Measurements from ENCODE around the gene KLK6.
"Not testable (repeated sequence)": the region's sequence is repeated elsewhere in the genome, so short reads cannot be mapped to it uniquely, and the experiment has no call there.

Gene KLK6

DNA sequence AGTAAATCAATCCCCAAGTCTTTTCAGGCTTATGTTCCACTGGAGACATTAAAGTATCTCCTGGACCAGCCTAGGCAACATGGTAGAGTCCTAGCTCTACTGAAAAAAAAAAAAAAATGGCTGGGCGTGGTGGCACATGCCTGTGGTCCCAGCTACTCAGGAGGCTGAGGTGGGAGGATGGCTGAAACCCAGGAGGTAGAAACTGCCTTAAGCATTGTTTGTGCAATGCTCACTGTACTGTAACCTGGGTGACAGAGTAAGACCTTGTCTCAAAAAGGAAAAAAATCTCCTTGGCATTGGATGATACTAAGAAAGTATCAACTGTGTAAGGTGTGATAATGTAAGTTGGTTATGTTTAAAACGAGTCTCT is 23.3 kb upstream of the KLK6 start:
- DNase-seq (ENCODE audit: low read depth): no peak

GRCh38 chr19:50984416-50984815 is 15.0 kb upstream of the KLK6 start:
- DNase-seq (ENCODE audit: low read depth): not testable (repeated sequence)

DNA sequence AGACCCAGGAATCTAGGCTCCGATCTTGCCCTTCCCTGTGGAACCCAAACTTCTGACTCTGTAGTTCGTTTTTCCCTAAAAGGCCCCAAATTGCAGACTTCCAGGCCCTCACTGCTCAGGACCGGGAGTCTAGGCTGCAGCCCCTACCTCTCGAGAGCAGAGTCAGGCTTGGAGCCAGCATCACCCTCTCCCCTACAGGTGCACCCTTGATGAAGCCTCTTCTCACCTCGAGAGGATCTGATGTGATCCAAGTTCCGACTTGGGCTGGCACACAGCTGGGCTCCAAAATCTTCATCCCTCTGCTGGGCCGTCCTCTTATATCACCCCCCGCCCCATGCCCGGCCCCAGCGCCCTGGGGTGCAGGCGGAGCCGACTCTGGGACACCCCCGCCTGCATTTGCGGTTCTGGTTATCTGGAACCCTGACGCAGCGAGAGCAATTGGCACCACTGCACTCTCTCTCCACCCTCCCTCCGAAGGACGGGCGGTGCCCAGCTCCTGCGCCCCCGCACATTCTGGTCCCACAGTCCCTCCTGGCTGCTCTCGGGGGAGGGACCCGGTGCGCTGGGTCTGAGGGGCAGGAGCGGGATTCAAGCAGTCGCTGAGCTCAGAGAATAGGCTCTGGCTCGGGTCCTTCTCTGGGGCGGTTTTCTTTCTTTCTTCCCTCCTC is 14.4 kb upstream of the KLK6 start, which contains the start of gene KLK7:
KLK7 (minus strand) TSS at position 293 of the 668 bp plus-strand sequence. CDS start 1,518 bp downstream, outside the sequence.
- DNase-seq (ENCODE audit: low read depth): no peak

- no peak for DNase-seq (ENCODE audit: low read depth)
These were observed 12.8 kb upstream of the KLK6 start for GRCh38 chr19:50982186-50982585.

GRCh38 chr19:50981587-50982146 is 12.3 kb upstream of the KLK6 start:
- DNase-seq (ENCODE audit: low read depth): no peak

DNA sequence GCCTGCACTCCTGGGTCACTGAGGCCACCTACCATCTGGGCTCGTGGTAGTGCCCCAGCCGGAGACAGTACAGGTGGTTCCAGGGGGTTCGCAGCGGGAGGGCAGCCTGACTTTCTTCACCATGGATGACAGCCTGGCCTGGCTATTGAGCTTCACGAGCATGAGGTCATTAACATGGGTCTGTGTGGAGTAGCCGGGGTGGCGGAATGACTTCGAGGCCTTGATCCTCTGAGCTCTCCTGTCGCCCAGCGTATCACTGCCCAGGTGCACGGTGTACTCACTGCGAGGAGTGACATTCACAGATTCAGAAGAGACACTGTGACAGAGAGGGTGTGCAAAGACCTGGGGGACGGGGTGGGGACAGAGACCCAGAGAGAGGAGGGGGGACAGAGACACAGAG is 10.8 kb upstream of the KLK6 start:
- DNase-seq (ENCODE audit: low read depth): no peak

DNA sequence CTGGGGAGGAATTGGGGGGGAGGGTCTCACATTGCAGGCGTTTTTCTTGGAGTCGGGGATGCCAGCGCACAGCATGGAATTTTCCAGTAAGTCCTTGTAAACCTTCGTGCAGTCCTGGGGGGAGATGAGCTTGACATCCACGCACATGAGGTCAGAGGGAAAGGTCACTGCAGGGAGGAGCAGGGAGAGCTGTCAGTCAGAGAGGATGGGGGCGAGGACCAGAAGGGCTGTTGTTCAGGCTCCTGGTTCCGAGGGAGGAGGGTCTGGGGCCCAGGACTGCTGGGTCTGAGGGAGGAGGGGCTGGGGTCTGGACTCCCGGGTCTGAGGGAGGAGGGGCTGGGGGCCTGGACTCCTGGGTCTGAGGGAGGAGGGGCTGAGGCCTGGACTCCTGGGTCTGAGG is 10.4 kb upstream of the KLK6 start:
- no peak for DNase-seq (ENCODE audit: low read depth)

DNA sequence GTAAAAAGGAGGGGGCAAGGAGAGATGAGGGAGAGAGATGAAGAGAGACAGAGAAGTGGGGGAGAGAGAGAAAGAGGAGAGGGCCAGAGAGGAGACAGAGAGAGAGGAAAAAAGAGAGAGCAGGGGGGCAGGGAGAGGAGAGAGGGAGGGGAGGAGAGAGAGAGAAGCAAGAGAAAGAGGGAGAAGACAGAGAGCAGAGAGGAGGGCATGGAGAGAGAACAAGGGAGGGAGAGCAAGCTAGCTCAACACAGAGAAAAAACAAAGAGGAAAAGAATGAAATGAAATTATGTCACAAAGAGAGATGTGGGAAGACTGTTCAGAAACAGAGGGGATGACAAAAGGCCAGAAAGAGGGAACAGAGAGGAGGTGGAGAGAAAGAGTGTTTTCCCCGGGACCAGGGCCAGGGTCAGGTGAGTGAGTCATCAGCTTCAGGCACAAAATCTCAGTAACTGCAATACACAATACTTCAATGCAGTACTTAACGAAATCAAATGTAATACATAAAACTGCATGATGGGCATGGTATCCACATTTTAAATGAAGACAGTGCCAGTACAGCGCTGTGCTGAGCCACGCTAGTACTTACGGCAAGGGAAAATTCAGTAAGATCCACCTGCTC is 9.5 kb upstream of the KLK6 start:
- DNase-seq (ENCODE audit: low read depth): no peak

DNA sequence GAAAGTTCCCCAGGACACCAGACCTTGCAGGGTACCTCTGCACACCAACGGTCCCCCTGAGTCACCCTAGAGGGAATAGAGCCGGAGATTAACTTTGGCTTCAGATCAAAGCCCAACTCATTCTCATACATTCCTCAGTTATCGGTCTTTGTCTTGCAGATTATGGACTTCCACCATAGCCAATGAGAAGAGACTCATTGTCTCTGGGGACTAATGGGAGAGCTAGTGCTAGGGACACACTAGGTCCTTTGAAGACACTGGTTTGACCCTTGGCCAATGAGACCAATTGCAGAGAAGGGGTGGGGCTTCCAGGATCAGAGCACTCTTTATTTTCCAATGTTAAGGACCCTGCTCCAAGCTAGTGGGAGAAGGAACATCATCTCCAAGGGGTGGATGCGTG is 8.2 kb upstream of the KLK6 start:
- DNase-seq (ENCODE audit: low read depth): no peak

DNA sequence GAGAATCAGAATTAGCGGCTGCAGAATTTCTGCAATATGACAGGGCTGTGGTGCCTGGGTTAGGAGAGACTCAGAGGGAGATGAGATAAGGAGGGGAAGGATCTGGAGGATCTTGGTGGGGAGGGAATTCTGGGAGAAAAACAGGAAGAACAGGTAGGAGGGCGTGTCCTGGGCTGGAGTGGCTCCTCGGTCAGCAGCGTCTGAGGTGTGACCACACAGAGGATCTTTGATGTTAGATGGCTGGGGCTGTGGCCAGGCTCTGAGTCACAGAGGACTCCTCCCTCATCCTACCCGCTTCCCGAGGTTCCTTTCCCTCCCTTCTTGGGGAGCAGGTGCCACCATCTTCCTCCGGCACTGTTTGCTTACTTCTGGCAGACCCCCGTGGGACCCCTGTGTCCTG is 6.4 kb upstream of the KLK6 start:
- no peak for DNase-seq (ENCODE audit: low read depth)

DNA sequence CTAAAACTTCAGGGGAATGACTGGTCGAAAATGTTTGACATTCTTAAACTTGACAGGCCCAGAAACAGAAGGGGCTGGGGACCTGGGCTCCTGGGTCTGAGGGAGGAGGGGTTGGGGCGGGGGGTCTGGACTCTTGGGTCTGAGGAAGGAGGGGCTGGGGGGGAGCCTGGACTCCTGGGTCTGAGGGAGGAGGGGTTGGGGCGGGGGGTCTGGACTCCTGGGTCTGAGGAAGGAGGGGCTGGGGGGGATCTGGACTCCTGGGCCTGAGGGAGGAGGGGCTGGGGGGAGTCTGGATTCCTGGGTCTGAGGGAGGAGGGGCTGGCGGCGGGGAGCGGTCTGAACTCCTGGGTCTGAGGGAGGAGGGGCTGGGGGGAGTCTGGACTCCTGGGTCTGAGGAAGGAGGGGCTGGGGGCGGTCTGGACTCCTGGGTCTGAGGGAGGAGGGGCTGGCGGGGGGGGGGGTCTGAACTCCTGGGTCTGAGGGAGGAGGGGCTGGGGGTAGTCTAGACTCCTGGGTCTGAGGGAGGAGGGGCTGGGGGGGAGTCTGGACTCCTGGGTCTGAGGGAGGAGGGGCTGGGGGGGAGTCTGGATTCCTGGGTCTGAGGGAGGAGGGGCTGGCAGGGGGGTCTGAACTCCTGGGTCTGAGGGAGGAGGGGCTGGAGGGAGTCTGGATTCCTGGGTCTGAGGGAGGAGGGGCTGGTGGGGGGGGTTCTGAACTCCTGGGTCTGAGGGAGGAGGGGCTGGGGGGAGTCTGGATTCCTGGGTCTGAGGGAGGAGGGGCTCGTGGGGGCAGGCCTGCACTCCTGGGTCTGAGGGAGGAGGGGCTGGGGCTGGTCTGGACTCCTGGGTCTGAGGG is 5.5 kb upstream of the KLK6 start:
- no peak for DNase-seq (ENCODE audit: low read depth)

GRCh38 chr19:50972795-50973376 is 3.5 kb upstream of the KLK6 start:
- no peak for DNase-seq (ENCODE audit: low read depth)

DNA sequence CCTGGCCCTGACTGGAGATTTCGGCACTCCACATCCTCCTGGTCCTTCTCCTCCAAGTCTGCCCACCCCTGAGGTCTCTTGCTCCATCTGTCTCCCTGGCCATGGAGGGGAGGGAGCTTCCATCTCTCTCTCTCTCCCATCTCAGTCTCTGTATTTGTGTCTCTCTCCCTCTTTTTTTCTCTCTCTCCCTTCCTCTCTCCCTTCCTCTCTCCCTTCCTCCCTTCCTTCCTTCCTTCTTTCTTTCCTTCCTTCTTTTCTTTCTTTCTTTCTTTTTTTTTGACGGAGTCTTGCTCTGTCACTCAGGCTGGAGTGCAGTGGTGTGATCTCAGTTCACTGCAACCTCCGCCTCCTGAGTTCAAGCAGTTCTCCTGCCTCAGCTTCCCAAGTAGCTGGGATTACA is 419 bp upstream of the KLK6 start:
- not testable (repeated sequence) for DNase-seq (ENCODE audit: low read depth)

DNA sequence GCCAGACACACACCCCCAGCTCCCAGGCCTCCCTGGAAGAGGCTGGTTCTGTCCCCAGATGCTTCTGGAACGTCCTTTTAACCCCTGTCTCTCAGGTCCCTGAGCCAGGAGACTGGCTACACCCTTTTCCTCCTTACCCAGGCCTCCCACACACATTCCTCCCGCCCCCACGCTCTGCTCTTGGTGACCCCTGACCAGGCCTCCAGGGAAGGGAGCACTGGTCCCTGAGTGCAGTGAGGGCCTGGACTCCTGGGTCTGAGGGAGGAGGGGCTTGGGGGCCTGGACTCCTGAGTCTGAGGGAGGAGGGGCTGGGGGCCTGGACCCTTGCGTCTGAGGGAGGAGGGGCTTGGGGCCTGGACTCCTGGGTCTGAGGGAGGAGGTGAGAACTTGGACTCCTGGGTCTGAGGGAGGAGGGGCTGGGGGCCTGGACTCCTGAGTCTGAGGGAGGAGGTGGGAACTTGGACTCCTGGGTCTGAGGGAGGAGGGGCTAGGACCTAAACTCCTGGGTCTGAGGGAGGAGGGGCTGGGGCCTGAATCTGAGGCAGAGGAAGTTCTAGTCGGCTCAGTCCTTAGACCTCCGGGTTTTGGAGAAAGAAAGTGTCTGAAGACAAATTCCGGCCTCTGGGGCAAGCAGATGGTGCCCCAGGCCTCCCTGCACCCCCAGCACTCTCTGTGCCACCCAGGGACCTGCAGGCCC is 527 bp downstream of the KLK6 start:
- no peak for DNase-seq (ENCODE audit: low read depth)

DNA sequence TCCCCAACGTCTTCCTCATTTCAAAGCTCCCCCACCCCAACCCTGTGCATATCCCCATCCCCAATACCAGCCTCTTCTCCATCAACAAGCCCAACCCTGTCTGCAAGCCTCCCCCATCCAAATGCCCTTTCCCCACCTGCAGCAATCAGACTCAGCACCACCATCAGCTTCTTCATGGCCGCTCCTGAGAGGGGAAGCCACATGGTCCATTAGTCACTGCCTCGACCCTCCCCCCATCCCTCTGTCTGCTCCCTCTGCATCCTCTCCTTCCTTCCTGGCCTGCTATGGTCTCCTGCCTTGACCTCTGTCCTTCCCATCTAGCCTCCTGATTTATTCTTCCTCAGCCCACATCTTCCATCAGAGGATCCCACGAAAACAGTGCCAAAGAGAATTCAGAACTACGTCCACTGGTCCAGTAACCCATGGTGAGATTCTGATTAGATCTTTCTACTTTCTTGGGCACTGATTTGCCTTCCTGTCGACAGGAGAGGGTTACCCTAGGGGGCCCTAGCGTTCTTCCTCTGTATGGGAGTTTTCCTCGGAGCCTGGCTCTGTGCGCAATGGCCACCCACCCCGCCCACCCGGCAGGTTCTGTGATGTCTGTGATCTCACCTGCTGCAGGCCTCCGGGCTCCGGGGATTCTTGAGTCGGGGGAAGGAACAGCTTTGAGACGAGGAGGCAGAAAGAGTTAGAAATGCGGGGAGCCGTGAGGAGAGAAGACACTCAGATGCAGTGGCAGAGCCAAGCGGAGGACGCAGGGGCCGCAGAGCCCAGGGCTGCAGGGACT is 1.3 kb downstream of the KLK6 start:
- no peak for DNase-seq (ENCODE audit: low read depth)

GRCh38 chr19:50964266-50964665 is 5.1 kb downstream of the KLK6 start:
- DNase-seq (ENCODE audit: low read depth): no peak

DNA sequence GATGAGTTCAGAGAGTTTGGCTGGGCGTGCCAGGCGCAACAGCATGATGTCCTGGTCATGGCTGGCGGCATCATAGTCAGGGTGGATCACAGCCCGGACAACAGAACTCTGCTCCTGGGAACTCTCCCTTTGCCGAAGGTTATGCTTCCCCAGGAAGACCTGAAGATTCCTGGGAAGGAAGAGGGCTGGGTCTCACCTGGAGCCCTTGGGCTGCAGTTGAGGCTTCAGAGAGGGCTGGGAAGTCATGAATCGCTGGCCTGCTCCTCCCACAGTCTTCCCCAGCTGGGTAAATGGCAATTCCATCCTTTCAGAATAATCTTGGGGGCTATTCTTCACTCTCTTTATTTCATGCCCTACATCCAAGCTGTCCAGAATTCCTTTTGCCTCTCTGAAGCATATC is 6.0 kb downstream of the KLK6 start:
- DNase-seq (ENCODE audit: low read depth): no peak

DNA sequence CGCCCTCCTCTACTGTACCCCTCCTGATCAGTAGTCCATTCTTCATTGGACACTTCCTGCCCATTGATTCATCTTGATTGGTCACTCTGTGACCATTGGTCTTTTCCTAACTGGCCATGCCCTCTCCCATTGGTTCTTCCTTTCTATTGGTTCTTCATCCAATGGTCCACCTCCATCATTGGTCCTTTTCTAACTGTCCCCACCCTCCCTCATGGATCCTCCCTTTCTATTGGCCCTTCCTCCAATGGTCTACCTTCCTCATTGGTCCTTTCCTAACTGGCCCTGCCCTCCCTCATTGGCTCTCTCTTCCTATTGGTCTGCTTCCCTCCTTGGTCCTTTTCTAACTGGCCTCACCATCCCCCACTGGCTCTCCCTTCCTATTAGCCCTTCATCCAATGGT is 7.1 kb downstream of the KLK6 start:
- DNase-seq (ENCODE audit: low read depth): no peak

DNA sequence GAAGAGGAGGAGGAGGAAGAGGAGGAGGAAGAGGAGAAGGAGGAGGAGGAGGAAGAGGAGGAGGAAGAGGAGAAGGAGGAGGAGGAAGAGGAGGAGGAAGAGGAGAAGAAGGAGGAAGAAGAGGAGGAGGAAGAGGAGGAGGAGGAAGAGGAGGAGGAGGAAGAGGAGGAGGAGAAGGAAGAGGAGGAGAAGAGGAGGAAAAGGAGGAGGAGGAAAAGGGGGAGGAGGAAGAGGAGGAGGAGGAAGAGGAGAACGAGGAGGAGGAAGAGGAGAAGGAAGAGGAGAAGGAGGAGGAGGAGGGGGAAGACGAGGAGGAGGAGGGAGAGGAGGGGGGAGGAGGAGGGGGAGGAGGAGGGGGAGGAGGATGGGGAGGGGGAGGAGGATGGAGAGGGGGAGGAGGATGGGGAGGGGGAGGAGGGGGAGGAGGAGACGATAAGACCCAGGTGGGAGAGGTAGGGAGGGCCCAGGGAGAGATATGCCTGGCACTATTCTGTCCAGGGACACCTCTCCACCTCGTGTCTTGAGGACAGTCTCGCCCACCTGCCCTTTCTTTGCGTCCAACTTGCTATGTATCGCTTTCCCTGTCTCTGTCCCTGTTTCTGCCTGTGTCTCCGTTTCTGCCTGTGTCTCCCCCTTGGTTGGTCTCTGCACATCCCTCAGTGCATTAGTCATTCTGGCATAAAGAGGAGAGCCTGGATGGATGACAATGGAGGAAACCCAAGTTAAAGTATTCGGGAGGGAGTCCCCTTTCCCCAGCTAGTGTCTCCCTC is 9.5 kb downstream of the KLK6 start:
- no peak for DNase-seq (ENCODE audit: low read depth)

DNA sequence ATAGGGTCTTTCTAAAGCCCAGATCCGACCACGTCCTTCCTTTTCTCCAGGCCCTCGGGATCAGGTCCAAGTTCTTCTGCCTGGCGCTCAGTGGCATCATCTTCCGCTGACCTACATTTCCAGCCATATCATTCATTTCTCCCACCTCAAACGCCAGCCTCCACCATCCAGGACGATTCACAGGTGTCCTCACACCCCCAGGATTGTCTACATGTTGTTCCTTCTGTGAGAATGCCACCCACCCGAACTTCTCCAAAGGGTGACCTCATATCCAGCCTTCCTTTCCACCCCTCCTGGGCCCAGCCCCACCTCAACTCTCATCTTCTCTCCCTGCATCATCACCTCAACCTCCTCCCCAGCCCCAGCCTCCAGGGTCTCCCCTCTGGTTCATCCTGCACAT is 11.8 kb downstream of the KLK6 start:
- DNase-seq (ENCODE audit: low read depth): no peak

All from stromal cell of bone marrow (primary cell).